DMS 273 treated with DMSO at 0.1 percent for 48 hours (cell line): ENCODE measurements around the gene GLIS1.

Source experiments
- DNase-seq: peaks from one replicate; lab custom pipeline; 2025; lab: John Stamatoyannopoulos, UW

Gene GLIS1

GRCh38 chr1:53508056-53508990, 230.6 kb downstream of the GLIS1 start:
- DNase-seq, result no peak

- no peak for DNase-seq
Measured at GRCh38 chr1:53507116-53507820, 231.7 kb downstream of the GLIS1 start.

DNA sequence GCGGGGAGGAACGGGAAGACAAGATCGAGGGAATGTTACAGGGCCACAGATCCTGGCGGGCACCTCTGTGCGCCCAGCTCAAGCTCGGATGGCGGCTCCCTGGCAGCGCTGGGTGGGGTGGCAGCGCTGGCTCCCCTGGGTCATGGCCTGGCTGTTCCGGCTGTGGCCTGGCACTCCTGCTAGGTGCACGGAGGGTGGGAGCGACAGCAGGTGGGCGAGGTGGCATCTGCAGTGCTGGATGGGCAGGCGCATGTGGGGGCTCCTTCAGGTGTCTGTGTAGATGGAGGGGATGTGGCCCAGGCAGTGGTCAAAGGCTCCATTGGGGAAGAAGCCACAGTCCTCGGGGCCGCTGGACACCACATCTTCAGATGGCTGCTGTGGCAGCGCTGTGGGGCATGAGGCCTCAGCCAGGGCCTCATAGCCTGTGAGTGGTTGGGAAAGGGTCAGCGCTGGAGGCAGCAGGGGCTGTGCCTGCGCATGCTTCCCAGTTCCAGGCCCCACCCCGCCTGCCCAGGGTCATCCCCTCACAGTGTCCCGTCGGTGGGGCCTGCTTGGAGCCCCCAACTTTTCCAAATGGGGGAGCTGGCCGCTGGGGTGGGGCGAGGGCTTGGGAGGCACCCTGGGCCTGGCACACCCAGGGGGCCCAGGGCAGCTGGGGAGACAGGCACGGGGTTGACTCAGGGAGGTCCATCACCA, 232.5 kb downstream of the GLIS1 start:
- no peak for DNase-seq

GRCh38 chr1:53505891-53506290, 233.1 kb downstream of the GLIS1 start:
- DNase-seq, result no peak

- DNase-seq, result no peak
Measured at GRCh38 chr1:53505401-53505800, 233.6 kb downstream of the GLIS1 start.

GRCh38 chr1:53504901-53505300, 234.1 kb downstream of the GLIS1 start:
- DNase-seq, result no peak

- no peak for DNase-seq
Measured at GRCh38 chr1:53503433-53504217, 235.3 kb downstream of the GLIS1 start.

DNA sequence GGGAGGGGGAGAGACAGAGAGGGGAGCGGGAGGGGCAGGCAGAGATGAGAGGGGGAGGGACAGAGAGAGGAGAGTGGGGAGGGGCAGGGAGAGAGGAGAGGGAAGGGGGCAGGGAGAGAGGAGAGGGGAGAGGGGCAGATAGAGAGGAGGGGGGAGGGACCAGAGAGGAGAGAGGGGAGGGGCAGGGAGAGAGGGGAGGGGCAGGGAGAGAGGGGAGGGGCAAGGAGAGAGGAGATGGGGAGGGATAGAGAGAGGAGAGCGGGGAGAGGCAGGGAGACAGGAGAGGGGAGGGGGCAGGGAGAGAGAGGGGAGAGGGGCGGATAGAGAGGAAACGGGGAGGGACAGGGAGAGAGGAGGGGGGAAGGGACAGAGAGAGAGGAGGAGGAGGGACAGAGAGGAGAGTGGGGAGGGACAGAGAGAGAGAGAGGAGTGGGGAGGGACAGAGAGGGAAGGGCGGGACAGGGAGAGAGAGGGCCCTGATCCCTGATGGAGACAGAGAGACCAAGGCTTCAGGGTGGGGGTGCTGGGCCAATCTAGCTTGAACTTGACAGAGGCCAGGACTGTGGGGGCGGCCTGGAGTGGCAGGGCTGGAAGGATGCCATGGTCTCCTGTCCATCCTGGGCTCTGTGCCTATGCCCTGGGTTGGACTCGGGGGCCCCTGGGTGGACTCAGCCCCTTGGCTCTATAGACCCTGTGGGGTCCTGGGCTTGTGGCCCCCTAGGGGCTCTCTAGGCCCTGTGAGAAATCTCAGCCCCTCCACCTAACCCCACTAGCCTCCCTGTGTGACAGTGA, 236.1 kb downstream of the GLIS1 start:
- no peak for DNase-seq

- no peak for DNase-seq
Measured at GRCh38 chr1:53501065-53502005, 237.6 kb downstream of the GLIS1 start.

DNA sequence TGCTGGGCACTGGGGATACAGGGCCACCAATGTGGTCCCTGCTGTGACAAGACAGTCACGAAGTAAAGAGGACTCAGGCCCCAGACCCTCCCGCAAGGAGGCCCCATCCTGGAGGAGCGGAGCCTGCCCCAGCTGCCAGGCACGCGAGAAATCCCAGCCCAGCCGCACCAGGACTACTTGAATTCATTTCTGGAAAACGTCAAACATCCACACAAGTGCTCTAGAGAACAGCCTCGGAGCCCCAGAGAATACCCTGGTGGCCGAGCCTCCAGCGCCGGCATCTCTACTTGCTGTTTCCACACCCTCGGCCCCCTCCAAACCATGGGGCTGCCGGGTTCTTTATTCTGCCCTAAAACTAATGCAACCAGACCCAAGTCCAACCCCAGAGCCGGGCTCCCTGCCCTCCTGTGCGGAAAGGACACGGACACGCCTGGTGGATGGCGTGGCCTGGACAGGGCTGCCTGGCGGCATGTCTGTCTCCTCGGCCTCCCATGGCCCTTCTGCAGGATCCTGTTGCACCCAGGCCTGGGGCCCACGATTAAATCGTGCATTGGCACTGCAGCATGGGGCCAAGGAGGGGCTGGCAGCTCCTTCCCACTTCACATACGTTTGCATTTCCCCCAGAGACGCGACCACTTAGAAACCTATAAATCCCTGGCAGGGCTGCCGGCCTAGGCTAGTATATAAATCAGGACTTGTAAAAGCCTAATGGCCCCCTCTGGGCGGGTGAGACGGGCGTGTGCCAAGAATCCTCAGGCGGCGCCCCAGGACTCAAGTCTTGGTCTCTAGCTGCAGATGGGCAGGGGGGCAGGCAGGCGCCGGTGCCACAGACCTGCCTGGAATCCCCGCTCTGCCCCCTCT, 238.5 kb downstream of the GLIS1 start:
- DNase-seq, result no peak

DNA sequence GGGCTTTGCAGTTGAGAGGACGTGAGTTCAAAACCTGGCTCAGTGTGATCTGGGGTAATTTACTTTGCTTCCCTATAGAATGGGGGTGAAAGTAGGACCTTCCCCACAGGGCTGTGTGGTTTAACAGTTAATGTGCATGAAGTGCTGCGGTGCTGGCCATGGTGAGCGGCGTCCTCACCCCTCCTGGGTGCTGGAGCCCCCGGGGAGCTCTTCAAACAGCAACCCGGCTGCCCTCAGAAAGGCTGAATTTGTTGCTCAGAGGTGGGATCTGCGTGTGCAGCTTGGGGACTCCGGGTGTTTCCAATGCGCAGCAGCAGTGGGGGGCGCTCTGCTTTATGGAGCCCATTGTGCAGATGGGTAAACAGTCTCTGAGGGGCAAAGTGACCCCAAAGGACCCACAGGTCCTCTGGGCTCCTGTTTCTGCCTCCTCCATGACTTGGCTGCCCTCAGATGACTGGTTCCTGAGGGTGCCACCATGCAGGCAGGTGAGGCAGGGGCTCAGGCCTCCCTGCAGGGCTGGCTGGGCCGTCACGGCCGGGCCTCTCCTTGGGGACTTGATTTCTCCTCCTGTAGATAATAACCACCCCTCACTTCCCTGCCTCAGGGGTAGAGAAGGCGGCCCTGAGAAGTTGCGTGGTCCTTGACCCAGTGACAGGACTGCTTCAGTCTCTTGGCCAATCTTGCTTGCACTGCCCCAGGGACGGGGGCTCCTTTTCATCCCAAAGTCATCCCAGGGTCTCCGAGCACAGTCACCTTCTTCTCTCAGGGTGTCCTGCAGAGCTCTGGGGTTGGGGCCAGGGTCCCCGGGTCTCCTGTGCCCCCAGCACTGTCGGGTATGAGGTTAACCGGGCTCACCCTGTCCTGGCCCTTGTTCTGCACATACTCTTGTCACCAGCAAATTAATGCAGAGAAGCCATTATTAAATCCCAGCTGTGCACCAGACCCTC, 239.4 kb downstream of the GLIS1 start:
- DNase-seq, result no peak

- DNase-seq, result no peak
Measured at GRCh38 chr1:53498555-53499131, 240.3 kb downstream of the GLIS1 start.

GRCh38 chr1:53495633-53496345, 243.2 kb downstream of the GLIS1 start:
- no peak for DNase-seq

GRCh38 chr1:53490351-53490750, 248.6 kb downstream of the GLIS1 start:
- no peak for DNase-seq

- no peak for DNase-seq
Measured at GRCh38 chr1:53486395-53487026, 252.5 kb downstream of the GLIS1 start.
